Head of caudate nucleus (tissue), 42 donors: Measurements from ENCODE around the gene MRPS23.

ENCODE experiments used
- DNase-seq, 42 donors: peaks; one replicate each; pipeline versions ENCODE4 v3.0.0 to v3.0.0-alpha.2; 2020 to 2021; ENCODE audit warnings: mixed read lengths in 7 of 42
- intact Hi-C: fragments of 100-400 bp; cut with DNase I; formaldehyde crosslinking; loops from one replicate; pipeline ENCODE4 v1.15.0; 2022

Gene MRPS23

DNA sequence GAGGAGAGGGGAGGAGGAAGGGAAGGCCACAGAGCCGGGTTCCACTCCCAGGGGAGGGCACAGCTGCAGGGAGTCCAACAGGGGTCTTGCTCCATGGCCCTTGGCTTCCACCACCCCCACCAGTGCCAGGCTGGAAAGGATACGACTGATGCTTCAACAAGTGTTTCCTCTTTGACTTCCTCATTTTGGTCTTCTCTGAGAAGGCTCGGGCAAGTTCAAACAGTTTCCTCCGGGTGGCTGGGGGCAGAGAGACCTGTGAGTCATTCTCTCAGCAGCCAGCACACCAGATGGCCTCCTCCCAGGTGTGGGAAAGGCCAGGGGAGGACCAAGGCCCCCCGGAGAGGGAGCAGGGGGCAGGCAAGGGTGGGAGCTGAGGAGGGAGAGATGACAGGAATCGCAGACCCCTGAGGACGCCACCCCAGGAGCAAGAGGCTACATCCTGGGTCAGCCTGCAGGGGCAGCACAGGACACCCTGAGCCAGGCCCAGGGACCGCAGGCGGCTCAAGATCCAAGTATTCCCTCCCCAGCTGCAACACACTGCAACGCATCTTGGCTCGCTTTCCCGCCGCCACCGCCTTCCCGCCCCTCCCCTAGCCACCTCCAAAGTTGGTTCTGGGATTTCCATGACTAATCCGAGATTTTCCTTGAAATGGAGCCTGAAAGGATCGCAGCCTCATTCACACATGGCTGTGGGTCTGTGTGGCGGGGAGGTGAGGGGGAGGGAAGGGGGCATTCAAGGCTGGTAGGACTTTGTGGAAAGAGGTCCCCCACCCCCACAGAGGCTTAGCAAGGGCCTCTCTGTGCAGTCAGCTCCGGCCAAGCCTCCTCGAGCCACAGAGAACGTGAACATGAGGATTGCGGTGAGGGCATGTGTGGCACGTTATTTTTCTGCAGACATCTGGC, 18.4 kb upstream of the MRPS23 start:
- peak in 10 of 42 donors; percentile 22 to 80 (median 48) for DNase-seq
- intact Hi-C loops = no loop called here

DNA sequence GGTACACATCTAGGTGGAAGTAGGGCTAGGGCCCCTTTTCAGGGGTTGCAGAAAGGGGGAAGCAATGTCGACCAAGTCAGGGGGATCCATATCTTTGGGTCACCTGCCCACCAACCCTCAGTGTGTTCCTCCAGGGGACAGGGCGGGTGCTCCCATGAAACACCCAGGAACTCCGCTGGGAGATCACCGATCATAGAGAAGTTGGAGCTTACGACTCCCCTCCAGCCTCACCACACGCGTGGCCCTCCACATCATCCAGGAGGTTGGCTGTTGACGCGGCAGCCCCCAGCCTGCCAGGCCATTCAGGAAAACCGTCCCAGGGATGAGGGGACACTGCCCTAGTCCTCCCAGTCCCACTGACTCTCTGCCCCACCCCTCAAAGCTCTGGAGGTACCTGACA, 17.3 kb upstream of the MRPS23 start:
- no peak for DNase-seq
- intact Hi-C loops = no loop called here

DNA sequence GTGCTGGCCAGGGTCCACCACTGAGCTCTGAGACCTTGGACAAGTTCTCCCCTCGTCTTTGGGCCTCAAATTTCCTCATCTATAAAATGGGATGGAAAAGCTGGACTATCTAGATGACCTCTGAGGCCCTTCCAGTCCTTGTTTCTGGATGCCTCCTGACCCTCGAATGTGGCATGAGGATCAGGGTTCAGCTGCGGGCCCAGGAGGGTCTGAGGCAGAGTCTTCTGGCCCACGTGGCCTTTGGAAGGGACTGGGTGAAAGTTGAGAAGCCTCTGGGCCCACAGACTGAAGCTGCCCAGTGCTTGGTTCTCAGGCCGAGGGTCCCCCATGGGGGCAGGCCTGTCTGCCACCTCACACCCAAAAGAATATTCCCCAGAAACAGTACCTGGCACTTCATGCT, 16.9 kb upstream of the MRPS23 start:
- no peak for DNase-seq
- intact Hi-C loops = no loop called here

DNA sequence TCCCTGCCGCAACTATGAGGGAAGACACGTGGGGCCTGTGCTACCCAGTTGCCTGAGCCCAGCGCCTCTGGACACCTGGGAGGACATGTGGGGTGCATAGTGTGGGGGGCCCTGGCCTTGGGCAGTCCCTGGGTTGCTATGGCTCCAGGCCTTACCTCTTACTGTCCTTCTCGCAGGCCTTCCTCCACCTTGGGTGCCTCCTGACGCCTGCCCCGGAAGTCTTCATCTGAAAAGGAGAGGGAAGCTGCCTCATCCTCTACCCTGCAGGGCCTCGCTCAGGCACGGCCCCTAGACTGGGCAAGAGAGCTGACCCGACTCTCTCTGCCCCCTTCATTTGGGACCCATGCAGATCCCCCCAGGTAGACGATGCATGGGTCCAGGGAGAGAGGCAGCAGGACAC, 16.5 kb upstream of the MRPS23 start:
- intact Hi-C loops = no loop called here

DNA sequence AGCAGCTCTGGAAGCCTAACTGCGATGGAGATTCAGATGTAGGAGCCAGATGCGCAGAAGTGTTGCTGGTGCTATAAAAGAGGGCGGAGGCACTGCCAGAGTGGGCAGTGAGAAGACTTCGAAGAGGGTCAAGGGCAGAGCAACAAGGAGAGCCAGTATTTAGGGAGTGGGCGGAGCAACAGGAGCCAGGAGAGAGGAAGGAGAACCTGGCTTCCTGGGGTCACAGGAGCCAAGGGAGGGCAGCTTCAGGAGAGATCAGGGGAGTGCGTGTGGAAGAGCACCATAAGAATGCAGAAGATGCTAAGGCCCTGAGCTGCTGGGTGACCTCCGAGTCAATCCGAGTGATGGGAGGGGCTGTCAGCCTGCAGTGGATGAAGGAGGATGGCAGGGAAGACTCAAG, 14.4 kb upstream of the MRPS23 start:
- intact Hi-C loops = loop anchor here (5.0 kb wide), 1 partner anchor 133 kb away; no protein-coding TSS in a partner anchor
- no peak for DNase-seq

More for the DNA sequence above, 16.5 kb upstream of the MRPS23 start:
- DNase-seq = no peak

DNA sequence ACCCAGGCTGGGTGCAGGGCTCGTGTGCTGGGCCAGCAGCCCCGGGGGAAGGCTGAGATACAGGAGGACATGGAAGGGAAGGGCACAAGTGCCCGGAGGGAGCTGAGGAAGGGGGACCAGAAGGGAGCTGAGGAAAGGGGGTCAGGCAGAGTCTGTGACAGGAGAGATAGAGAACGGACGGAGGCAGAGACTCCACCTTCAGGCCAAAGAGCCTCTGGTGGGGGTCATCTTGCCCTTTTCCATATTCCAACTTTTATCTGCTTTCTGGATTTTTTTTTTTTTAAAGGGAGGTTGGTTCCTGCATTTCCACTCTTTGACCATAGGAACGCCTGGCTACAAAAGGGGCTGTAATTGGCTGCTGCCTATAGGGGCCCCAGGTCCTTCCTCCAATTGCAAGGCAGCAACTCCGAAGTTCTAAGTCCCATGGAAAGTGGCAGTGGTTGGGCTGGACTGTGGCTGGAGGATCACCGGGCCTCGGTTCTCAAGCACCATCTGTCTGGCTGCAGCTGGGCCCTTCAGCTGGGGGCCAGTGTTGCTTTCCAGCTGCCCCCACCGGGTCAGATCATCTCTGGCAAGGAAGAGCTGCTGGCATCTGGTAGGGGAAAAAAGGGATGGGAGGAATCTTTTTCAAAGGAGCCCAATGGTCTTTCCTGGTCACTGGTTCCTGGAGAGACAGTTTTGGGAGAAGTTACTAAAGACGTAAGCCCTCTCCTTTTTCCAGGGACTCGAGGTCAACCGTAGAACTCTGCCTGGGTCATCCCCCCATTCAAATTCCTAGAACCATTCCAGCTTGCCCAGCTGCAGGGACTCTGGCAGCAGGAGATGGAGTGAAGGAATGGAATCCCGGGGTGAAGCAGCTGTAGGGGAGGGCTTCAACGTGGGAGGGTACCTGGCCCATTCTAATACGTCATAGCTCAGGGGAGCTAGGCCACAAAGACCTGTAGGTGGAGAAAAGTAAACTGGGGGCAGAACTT, 13.1 kb upstream of the MRPS23 start:
- peak in 41 of 42 donors; percentile 44 to 89 (median 73) for DNase-seq

DNA sequence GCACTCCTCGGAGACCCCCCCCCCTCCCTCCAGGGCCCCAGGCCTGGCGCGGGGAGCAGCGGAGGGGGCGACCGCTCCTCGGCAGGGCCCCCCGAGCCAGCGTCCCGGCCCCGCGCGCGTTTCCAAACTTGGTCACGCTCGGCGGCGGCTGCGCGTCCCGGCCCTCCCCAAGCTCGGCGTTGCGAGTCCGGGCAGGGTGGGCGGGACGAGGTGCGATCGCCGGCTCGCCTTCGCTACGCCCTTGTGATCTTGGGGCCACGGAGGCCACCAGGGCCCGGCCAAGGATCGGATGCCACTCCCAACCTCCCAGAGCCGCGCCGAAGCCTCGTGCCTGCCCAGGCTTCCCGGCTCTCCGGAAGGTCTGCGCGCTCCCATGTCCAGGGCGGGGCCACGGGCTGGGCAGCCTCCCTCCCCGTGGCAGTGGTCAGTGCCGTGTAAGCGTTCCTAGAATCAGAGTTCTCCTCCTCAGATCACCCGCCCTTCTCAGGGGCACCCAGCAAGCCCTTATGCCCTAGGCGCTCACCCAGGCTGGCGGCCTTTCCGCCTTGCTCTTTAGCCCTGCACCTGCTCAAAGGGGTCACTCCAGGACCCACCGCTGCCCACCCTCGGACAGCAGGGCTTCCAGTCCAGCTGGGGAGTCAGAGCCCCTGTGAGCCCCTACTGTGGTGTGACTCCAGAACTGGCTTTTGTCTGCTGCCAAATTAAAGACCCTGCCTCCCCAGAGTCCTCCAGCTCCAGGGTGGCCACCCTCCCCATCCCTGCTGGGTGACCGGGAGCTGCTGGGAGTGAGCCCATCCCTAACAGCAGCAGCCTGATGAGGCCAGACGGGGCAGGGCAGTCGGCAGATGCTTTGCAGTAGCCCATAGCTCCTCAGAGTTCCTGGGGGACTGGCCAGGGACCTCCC, 12.2 kb upstream of the MRPS23 start:
- DNase-seq = peak in 33 of 42 donors; percentile 29 to 74 (median 54)
- intact Hi-C loops = loop anchor here (5.0 kb wide), 1 partner anchor 135 kb away; no protein-coding TSS in a partner anchor

More for the DNA sequence above, 13.1 kb upstream of the MRPS23 start:
- intact Hi-C loops = loop anchor here (5.0 kb wide), 1 partner anchor 134 kb away; no protein-coding TSS in a partner anchor

DNA sequence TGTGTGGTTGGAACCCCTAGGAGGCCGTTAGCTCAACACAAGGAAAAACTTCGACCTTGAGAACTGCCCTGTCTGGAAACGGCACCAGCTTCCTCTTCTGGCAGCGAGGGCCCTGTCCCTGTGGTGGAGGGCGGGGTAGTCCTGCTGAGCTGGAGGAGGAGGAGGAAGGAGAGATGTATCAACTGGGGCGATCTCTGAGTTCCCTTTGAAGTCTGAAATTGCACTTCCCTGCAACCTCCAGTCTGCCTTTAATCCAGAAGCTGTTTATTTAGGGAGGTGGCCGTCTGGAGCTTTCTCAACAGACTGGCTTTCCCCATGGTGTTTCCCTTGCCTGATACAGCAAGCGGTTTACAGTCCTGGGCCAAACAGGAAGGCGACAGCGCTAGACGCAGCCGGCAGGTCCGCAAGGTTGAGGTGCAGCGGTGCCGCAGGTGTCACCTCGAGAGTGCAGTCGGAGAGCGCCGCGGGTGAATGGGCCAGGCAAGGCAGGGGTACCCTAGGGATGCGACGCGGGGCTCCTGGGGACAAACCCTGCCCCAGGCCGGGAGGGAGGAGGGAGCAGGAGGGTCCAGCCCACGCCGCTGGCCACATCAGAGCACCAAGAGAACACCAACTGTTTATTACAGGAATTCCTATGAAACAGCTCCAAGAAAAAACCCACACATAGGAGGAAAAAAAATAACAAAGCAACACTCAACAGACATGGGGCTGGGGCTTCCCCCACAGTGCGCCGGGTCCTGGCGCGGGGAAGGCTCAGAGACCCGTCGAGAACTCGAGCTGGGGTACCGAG, 11.4 kb upstream of the MRPS23 start:
- intact Hi-C loops = loop anchor here (5.0 kb wide), 1 partner anchor 136 kb away; no protein-coding TSS in a partner anchor
- DNase-seq = peak in 14 of 42 donors; percentile 25 to 75 (median 53)

DNA sequence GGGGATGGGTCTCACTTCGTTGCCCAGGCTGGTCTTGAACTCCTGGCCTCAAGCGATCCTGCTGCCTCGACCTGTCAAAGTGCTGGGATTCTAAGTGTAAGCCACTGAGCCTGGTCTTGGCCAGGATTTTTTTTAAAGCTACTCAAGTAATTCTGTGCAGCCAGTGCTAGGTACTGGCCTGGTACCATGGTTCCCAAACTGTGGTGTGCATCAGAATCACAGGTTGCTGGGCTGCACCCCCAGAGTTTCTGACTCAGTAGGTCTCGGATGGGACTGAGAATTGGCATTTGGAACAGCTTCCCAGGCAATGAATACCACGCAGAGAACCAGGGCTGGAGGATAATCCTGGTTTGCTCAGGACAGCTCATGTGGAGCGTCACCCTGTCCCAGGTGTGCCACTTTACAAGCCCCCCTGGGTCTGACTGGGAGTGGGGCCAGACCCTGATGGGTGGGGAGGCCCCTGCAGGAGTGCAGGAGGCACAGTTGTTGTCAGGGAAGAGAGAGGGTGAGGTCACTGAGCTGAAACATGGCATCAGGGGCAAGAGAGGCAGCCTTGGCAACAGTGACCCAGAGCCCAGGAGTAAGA, 10.7 kb upstream of the MRPS23 start:
- no peak for DNase-seq
- intact Hi-C loops = loop anchor here (5.0 kb wide), 1 partner anchor 137 kb away; no protein-coding TSS in a partner anchor

DNA sequence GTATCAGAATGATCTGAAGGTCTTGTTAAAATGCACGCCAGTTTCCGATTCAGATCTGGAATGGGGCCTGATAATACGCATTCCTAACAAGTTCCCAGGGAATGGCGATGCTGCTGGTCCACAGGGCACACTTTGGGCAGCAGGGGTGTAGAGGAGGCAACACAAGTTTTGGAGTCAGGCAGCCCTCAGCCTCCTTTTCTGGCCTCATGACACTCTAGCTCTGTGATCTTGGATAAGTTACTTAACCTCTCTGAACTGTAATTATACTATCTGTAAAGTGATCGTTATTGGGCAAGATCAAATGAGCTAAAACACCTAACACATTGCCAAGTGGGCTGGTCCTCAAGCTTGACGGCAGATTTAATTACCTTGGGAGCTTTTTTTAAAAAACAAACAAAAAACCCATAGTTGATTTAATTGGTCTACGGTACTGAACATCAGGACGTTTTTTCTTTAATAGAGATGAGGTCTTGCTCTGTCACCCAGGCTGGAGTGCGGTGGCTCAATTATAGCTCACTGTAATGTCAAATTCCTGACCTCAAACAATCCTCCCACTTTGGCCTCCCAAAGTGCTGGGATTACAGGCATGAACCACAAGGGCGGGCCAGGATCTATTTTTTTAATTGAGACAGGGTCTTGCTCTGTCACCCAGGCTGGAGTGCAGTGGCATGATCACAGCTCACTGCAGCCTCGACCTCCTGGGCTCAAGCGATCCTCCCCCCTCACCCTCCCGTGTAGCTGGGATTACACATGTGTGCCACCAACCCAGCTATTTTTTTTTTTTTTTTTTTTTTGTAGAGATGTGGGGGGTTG, 10.0 kb upstream of the MRPS23 start:
- intact Hi-C loops = loop anchor here (5.0 kb wide), 2 partner anchors 137 to 252 kb away; no protein-coding TSS in a partner anchor
- no peak for DNase-seq

DNA sequence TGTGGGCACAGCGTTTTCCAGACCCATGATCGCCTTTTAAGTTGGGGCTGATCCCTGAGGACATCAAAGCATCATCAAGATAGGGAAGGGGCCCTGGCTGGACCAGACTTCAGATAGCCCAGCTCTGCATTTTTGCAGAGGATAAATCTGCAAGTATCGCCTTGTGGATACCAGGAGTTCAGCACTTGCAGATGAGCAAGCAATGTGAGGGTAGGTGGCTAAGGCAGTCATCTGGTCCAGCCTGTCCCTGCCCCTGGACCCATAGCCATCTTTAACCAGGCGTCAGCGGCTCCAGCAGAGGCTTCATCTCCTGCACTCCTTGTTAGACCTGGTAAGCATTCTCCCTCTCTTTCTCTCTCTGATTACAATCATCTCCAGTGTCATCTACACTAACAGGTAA, 9.0 kb upstream of the MRPS23 start:
- no peak for DNase-seq
- intact Hi-C loops = loop anchor here (5.0 kb wide), 1 partner anchor 253 kb away; no protein-coding TSS in a partner anchor

DNA sequence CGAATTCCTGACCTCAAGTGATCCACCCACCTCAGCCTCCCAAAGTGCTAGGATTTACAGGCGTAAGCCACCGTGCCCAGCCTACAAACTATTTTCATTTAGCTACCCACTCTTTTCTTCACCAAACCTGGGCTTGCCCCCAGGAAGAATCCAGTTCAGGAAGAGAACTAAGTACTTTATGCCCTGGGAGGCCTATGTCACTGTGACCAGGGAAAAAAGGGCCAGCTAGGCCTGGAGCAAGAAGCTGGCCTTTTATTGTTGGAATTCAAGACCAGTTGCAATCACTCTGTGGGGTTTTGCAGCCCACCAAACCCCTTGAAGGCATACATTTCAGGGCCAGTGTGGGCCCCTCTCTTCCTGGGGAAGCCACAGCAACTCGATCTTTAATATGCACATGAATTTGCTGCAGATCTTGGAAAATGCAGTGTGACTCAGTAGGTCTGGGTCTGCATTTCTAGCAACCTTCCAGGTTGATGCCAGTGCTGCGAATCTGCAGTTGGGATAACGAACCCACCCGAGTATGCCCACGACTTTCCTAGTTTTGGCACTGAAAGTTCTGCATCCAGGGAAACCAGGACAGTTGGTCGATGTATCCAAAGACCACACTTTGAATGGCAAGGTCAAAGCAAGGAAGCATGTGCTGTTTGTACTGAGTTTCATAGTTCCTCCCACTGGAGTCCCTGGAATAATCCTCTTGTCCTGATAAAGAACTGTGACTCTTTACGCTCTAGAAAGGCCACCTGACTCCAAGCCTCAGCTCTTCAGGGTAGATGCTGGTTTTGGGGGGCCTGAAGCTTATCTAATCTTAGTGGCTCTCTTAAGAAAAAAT, 7.2 kb upstream of the MRPS23 start:
- intact Hi-C loops = loop anchor here (5.0 kb wide), 1 partner anchor 255 kb away; no protein-coding TSS in a partner anchor
- no peak for DNase-seq

DNA sequence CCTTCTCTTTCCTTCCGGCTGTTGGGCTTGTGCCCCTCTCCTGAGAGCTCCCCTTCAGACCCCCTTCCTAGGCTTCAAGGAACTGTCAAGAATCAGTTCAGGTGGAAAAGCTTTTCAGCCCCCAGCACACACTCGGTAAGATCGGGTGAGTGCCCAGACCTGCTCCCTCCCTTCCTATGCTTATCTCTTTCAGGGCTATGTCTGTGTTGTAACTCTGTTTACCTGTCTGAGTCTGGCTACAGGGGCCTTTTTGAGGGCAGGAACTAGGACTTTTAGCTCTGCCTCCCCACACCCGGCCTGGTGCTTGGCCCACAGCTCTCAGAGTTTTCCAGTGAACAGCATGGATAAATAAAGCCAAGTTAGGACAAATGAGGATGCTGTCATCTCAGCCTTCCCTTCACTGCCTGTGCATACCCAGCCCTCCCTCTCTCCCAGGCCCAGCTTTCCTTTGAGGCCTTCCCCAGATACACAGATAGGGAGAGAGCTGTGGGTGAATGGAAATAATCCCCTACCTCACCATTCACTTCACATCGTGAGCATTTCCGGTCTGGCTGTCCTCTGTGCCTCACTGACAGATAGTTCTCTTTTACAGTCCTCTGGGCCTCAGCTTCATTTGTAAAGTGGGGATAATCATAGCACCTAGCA, 5.7 kb upstream of the MRPS23 start:
- no peak for DNase-seq
- intact Hi-C loops = loop anchor here (5.0 kb wide), 1 partner anchor 257 kb away; no protein-coding TSS in a partner anchor

DNA sequence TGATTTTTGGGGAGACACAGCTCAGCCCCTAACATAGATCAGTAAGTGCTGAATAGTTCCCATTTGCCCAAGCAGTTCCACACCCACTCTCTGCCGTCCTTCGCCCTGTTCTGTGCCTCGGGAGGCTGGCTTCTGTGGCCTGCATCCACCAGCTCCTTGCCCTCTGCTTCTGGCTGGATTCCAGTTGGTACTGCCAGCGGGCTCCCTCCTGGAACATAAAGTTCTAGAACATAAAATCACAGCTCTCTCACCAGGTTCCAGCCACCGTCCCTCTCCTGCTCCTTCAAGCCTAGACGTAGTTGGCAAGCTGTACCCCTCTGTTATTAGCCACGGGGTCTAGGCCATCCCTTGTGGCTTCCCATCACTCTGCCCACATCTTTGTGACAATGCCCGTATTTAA, 3.9 kb upstream of the MRPS23 start:
- intact Hi-C loops = loop anchor here (5.0 kb wide), 2 partner anchors 49 to 154 kb away; partner anchors contain the start of gene SRSF1
- peak in 3 of 42 donors; percentile 41 to 55 (median 45) for DNase-seq

DNA sequence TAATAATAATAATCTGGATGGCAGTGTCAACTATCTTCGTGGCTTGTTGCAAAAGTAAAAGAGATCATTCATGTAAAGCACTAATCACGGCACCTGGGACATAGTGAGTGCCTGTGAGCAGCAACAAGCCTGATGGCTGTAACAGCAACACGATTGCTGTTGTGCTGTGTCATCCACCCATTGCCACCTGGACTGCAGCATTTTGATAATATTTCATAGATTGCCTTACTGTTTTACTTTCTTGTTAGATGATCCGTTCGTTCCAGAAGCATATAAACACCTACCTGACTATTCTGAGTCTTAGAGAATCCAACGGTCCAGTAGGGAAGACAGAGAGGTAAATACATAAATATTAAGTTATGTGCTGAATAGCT, 3.1 kb upstream of the MRPS23 start:
- DNase-seq = no peak
- intact Hi-C loops = loop anchor here (5.0 kb wide), 2 partner anchors 49 to 154 kb away; partner anchors contain the start of gene SRSF1
